Right lobe of liver (tissue), 6 donors: ENCODE measurements around the gene POLR1C. TPM values are rescaled to one million over a fixed set of nuclear protein-coding genes. Genes with fewer than 3 reads are reported as not detected.
A peak's percentile ranks its signal among the peaks of the same experiment; 100 is the strongest.

ENCODE experiments used
- ATAC-seq, 4 donors: fragments of 200-7000 bp; cut with Tn5 transposase; one replicate each; pipeline ENCODE4 v1.9.1; 2020; ENCODE audit warnings: mild to moderate bottlenecking in 4 of 4, moderate library complexity in 4 of 4
- DNase-seq, 3 donors: peaks; one replicate each; pipeline ENCODE4 v3.0.0-alpha.2; 2020
- H3K27ac ChIP-seq, 3 donors: fragments of 200-600 bp; one replicate each; pipeline ENCODE4 v1.8.0; 2022
- H3K27me3 ChIP-seq, 2 donors: fragments of 200-600 bp; one replicate each; pipeline ENCODE4 v1.8.0; 2022
- H3K36me3 ChIP-seq, 4 donors: fragments of 200-600 bp; sonication (generic) in 1 of 4; one replicate each; pipeline versions ENCODE4 v1.5.1 to v1.8.0; 2017 to 2022; ENCODE audit warnings: control low read depth in 1 of 4
- H3K4me1 ChIP-seq, 4 donors: fragments of 200-600 bp; sonication (generic) in 1 of 4; one replicate each; pipeline versions ENCODE4 v1.5.1 to v1.8.0; 2017 to 2022; ENCODE audit warnings: control low read depth in 1 of 4
- H3K4me3 ChIP-seq, 3 donors: fragments of 200-600 bp; one replicate each; pipeline ENCODE4 v1.8.0; 2022
- H3K9me3 ChIP-seq, 4 donors: fragments of 200-600 bp; sonication (generic) in 1 of 4; one replicate each; pipeline versions ENCODE4 v1.5.1 to v1.8.0; 2017 to 2022; ENCODE audit warnings: control low read depth in 1 of 4
- CTCF ChIP-seq, 4 donors: fragments of 200-600 bp in 3 of 4; fragments of 450-650 bp in 1 of 4; IDR thresholded peaks; one replicate each; pipeline versions ENCODE4 v1.5.1 to v1.8.0; 2016 to 2022; ENCODE audit warnings: antibody characterized with exemption in 4 of 4, mild to moderate bottlenecking in 2 of 4
- POLR2A ChIP-seq: fragments of 450-650 bp; IDR thresholded peaks from one replicate; pipeline ENCODE4 v1.6.1; 2017; ENCODE audit warnings: antibody characterized with exemption, mild to moderate bottlenecking
- WGBS: methylation state at CpG from one replicate; pipeline ENCODE4 v1.1.6; 2018; ENCODE audit warnings: low coverage, low lambda C conversion rate; ENCODE audit not compliant: insufficient coverage; ENCODE audit errors: missing lambda C conversion rate; 5-methylcytosine and 5-hydroxymethylcytosine counted together
- intact Hi-C, 2 donors: fragments of 100-400 bp; cut with DNase I; formaldehyde crosslinking; loops; one replicate each; pipeline versions ENCODE4 v1.11.2 to v1.14.1; 2022
- total RNA-seq, 6 experiments: library from RNA; depleted of rRNA in 2 of 6; stranded (reverse); fragments of >200 nt in 2 of 6; fragmentation: NEBNext Ultra II Directional in 3 of 6; extraction: Animal tissue kit (Norgen Biotek cat#: 25700) in 3 of 6; gene quantifications; one replicate each; pipeline versions ENCODE4 v1.1.0 to v1.2.4, GENCODE V29; 2016 to 2023
- donor health status: DM: no; HTN: yes; CAD: no.
- donor health status: DM: no; HTN: no; CAD: no.
- donor health status: DM: no; HTN: no; CAD: no.
- donor health status: DM: no; HTN: yes; CAD: no.
- donor health status: DM: no; HTN: yes; CAD: no.

Gene POLR1C
- total RNA-seq, 6 experiments from 2014 or later: 12.2 to 17.7 (median 14.1) TPM

- Histone ChIP-seq H3K9me3 (no peaks in the 10 kb centered on the region), H3K27ac (no peak overlapping the region), H3K4me3 (no peak overlapping the region), H3K36me3 (peaks cover 0 to 5% (median 0%) of the 10 kb centered on the region in 4 donors), H3K27me3 (no peaks in the 10 kb centered on the region), H3K4me1 (peaks cover 0 to 12% (median 5%) of the 10 kb centered on the region in 4 donors)
- TF ChIP-seq CTCF (IDR thresholded peaks at IDR 0.05) (no peak), POLR2A (no peak)
- WGBS: 46% methylated on average over 5 of the region's 7 CpGs
- DNase-seq (peak in 1 of 3 donors; percentile 67), ATAC-seq (peak; percentile 47 to 82 (median 78))
- intact Hi-C loops: no loop called here
Observed at GRCh38 chr6:43493833-43494232, 23.1 kb upstream of the POLR1C start.

GRCh38 chr6:43494321-43494720 is 22.6 kb upstream of the POLR1C start:
- H3K9me3 ChIP-seq: no peaks in the 10 kb centered on the region
- DNase-seq: no peak

GRCh38 chr6:43494766-43495165 is 22.1 kb upstream of the POLR1C start:
- no peak for DNase-seq
- no peaks in the 10 kb centered on the region for H3K9me3 ChIP-seq
- H3K4me3 ChIP-seq: no peak overlapping the region
- H3K27me3 ChIP-seq: no peaks in the 10 kb centered on the region
- no CpG with 5 or more reads among the region's 4 CpGs for WGBS
- peaks cover 0 to 21% (median 9%) of the 10 kb centered on the region in 4 donors for H3K4me1 ChIP-seq
- peaks cover 0 to 13% (median 0%) of the 10 kb centered on the region in 4 donors for H3K36me3 ChIP-seq
- intact Hi-C loops: no loop called here
- no peak for ATAC-seq
- TF ChIP-seq CTCF (IDR thresholded peaks at IDR 0.05) (no peak), POLR2A (no peak)
- no peak overlapping the region for H3K27ac ChIP-seq

More at GRCh38 chr6:43494321-43494720, 22.6 kb upstream of the POLR1C start:
- 80% methylated on average over 3 of the region's 6 CpGs for WGBS
- intact Hi-C loops: no loop called here
- H3K4me3 ChIP-seq: no peak overlapping the region
- TF ChIP-seq POLR2A: no peak
- no peak for TF ChIP-seq CTCF (IDR thresholded peaks at IDR 0.05)
- ATAC-seq: no peak
- H3K27me3 ChIP-seq: no peaks in the 10 kb centered on the region
- H3K27ac ChIP-seq: no peak overlapping the region
- H3K4me1 ChIP-seq: peaks cover 0 to 16% (median 7%) of the 10 kb centered on the region in 4 donors
- H3K36me3 ChIP-seq: peaks cover 0 to 9% (median 0%) of the 10 kb centered on the region in 4 donors

- DNase-seq (no peak), ATAC-seq (no peak)
- intact Hi-C loops: no loop called here
Observed at GRCh38 chr6:43495409-43495941, 21.4 kb upstream of the POLR1C start.

More at GRCh38 chr6:43495409-43495941, 21.4 kb upstream of the POLR1C start:
- Histone ChIP-seq H3K4me3 (no peak overlapping the region), H3K36me3 (peaks cover 0 to 20% (median 2%) of the 10 kb centered on the region in 4 donors), H3K4me1 (peaks cover 0 to 23% (median 11%) of the 10 kb centered on the region in 4 donors), H3K9me3 (no peaks in the 10 kb centered on the region), H3K27ac (no peak overlapping the region), H3K27me3 (no peaks in the 10 kb centered on the region)
- TF ChIP-seq CTCF (IDR thresholded peaks at IDR 0.05): no peak
- TF ChIP-seq POLR2A: no peak
- WGBS: 100% methylated on average over 2 of the region's 4 CpGs
